HG03159 (cell line): ENCODE data around the gene ZBTB49.

Experiments
- ATAC-seq: cut with Tn5 transposase; IDR thresholded peaks from one replicate; pipeline ENCODE4 v1.9.1; 2021; ENCODE audit warnings: mild to moderate bottlenecking, moderate library complexity; ENCODE audit not compliant: unreplicated experiment

The ZBTB49 gene

GRCh38 chr4:4277531-4277930 lies 12.5 kb upstream of the ZBTB49 start:
- ATAC-seq, result no peak

GRCh38 chr4:4281787-4282186 lies 8.3 kb upstream of the ZBTB49 start:
- no peak for ATAC-seq

GRCh38 chr4:4284827-4285618 lies 5.0 kb upstream of the ZBTB49 start:
- no peak for ATAC-seq

- no peak for ATAC-seq
Measured at GRCh38 chr4:4288098-4288497, 2.0 kb upstream of the ZBTB49 start.

GRCh38 chr4:4289055-4289454 lies 996 bp upstream of the ZBTB49 start:
- no peak for ATAC-seq

GRCh38 chr4:4289597-4289940 lies 482 bp upstream of the ZBTB49 start:
- ATAC-seq, result peak; percentile 29

- no peak for ATAC-seq
Measured at GRCh38 chr4:4293279-4293678, 3.2 kb downstream of the ZBTB49 start.

- ATAC-seq, result no peak
Measured at GRCh38 chr4:4296283-4296846, 6.3 kb downstream of the ZBTB49 start.

GRCh38 chr4:4299006-4299405 lies 9.0 kb downstream of the ZBTB49 start:
- no peak for ATAC-seq

GRCh38 chr4:4302001-4302400 lies 11.9 kb downstream of the ZBTB49 start:
- no peak for ATAC-seq

GRCh38 chr4:4302416-4302815 lies 12.4 kb downstream of the ZBTB49 start:
- ATAC-seq, result no peak

GRCh38 chr4:4306920-4307319 lies 16.9 kb downstream of the ZBTB49 start:
- no peak for ATAC-seq

GRCh38 chr4:4308800-4309441 lies 18.9 kb downstream of the ZBTB49 start:
- no peak for ATAC-seq

- ATAC-seq, result no peak
Measured at GRCh38 chr4:4311193-4311592, 21.1 kb downstream of the ZBTB49 start.

GRCh38 chr4:4315461-4316149 lies 25.6 kb downstream of the ZBTB49 start:
- no peak for ATAC-seq

- no peak for ATAC-seq
Measured at GRCh38 chr4:4316150-4316495, 26.1 kb downstream of the ZBTB49 start.

GRCh38 chr4:4317496-4318232 lies 27.6 kb downstream of the ZBTB49 start:
- ATAC-seq, result no peak

GRCh38 chr4:4320528-4320927 lies 30.5 kb downstream of the ZBTB49 start:
- no peak for ATAC-seq

GRCh38 chr4:4320951-4321714 lies 31.1 kb downstream of the ZBTB49 start:
- no peak for ATAC-seq

- ATAC-seq, result no peak
Measured at GRCh38 chr4:4321951-4322688, 32.1 kb downstream of the ZBTB49 start.
